Sigmoid colon (tissue), 7 donors: Measurements from ENCODE around the gene NPLOC4. TPM values are rescaled to one million over a fixed set of nuclear protein-coding genes. Genes with fewer than 3 reads are reported as not detected.

ENCODE experiments used
- DNase-seq: peaks from one replicate; pipeline ENCODE4 v3.0.0-alpha.2; 2019
- H3K27ac ChIP-seq, 4 donors: fragments of 200-600 bp; sonication (generic); one replicate each; pipeline ENCODE4 v1.5.1; 2016 to 2019; ENCODE audit warnings: mild to moderate bottlenecking in 1 of 4
- H3K27me3 ChIP-seq, 3 donors: fragments of 200-600 bp; sonication (generic); one replicate each; pipeline ENCODE4 v1.5.1; 2019; ENCODE audit warnings: mild to moderate bottlenecking in 1 of 3
- H3K36me3 ChIP-seq, 4 donors: fragments of 200-600 bp; sonication (generic); one replicate each; pipeline ENCODE4 v1.5.1; 2016 to 2019
- H3K4me1 ChIP-seq, 4 donors: fragments of 200-600 bp; sonication (generic); one replicate each; pipeline ENCODE4 v1.5.1; 2017 to 2019
- H3K4me3 ChIP-seq, 4 donors: fragments of 200-600 bp; sonication (generic); one replicate each; pipeline ENCODE4 v1.5.1; 2017 to 2019; ENCODE audit warnings: mild to moderate bottlenecking in 2 of 4, moderate library complexity in 1 of 4
- H3K9me3 ChIP-seq, 4 donors: fragments of 200-600 bp in 3 of 4; sonication (generic) in 3 of 4; one replicate each; pipeline versions ENCODE4 v1.5.1 to v1.6.1; 2013 to 2019
- CTCF ChIP-seq, 4 experiments: fragments of 450-650 bp in 3 of 4; fragments of 200-600 bp in 1 of 4; IDR thresholded peaks; one replicate each; pipeline ENCODE4 v1.5.1; 2016 to 2019; ENCODE audit warnings: antibody characterized with exemption in 4 of 4, mild to moderate bottlenecking in 3 of 4, moderate library complexity in 2 of 4
- EP300 ChIP-seq, 4 donors: sonication (generic); formaldehyde crosslinking; IDR thresholded peaks; one replicate each; pipeline ENCODE4 v1.6.1; 2017; ENCODE audit warnings: antibody characterized with exemption in 4 of 4
- POLR2A ChIP-seq, 2 donors: fragments of 450-650 bp; IDR thresholded peaks; one replicate each; pipeline ENCODE4 v1.6.1; 2016; ENCODE audit warnings: antibody characterized with exemption in 2 of 2, mild to moderate bottlenecking in 2 of 2, moderate library complexity in 2 of 2
- POLR2AphosphoS5 ChIP-seq, 4 donors: sonication (generic); formaldehyde crosslinking; IDR thresholded peaks; one replicate each; pipeline ENCODE4 v1.6.1; 2017; ENCODE audit warnings: antibody characterized with exemption in 4 of 4
- WGBS, 2 donors: extraction: QIAGEN DNeasy Blood & Tissue Kit; methylation state at CpG; one replicate each; pipeline ENCODE4 v1.1.7; 2013; 5-methylcytosine and 5-hydroxymethylcytosine counted together
- intact Hi-C: fragments of 100-400 bp; cut with DNase I; formaldehyde crosslinking; loops from one replicate; pipeline ENCODE4 v1.15.1; 2023
- polyA plus RNA-seq, 3 donors: library from polyadenylated mRNA; stranded (reverse); fragments of 200-250 nt; gene quantifications; one replicate each; pipeline ENCODE4 v1.2.3, GENCODE V29; 2013
- total RNA-seq, 4 donors: library from RNA; depleted of rRNA; stranded (reverse); fragments of >200 nt; gene quantifications; one replicate each; pipeline ENCODE4 v1.1.0, GENCODE V29; 2016
- donor health status: healthy with polysubstance abuse.
- donor health status: Bipolar disorder and iron deficiency.
- donor health status: healthy.

The NPLOC4 gene
- total and polyA plus RNA-seq, 7 donors = 19.8 to 59.7 (median 51.7) TPM

DNA sequence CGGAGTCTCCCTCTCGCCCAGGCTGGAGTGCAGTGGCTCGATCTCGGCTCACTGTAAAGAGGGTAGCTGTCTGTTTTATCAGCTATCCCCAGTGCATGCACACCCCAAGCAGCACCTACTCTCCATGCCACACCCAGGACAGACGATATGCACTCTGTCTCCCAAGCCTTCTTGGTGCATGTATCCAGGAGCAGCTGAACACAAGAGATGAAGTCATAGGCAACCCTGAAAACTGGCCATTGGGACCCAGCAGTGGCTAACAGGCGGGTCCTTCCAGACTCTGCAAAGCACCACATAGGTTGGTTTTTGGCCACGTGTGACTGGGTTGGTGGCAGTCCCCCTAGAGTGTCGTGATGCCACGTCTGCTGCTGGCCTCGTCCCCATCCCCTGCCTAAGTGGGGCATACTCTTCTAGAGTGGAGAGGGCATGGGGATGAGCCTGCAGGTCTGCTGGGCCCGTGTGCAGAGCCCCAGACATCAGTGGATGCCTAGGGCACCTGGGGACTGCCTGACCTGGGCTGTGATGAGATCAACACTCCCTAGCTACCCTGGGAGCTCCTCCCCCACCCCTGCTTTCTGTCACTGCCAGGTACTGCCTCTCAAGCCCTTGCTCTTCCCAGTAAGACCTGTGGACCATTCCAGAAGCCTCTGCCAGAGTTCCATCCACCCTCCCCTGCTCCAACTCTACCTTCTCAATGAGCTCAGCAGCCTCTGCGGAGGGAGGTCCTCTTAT lies 10.1 kb upstream of the NPLOC4 start:
- DNase-seq = no peak
- no peak for TF ChIP-seq POLR2A (IDR thresholded peaks at IDR 0.05)
- no peak for TF ChIP-seq POLR2AphosphoS5 (IDR thresholded peaks at IDR 0.05)
- no peak for TF ChIP-seq CTCF (IDR thresholded peaks at IDR 0.05)
- TF ChIP-seq EP300 (IDR thresholded peaks at IDR 0.05) = no peak
- Histone ChIP-seq H3K27me3 (peaks cover 29 to 53% (median 49%) of the 10 kb centered on the region in 3 donors), H3K36me3 (no peaks in the 10 kb centered on the region), H3K4me1 (no peaks in the 10 kb centered on the region), H3K27ac (no peak overlapping the region), H3K9me3 (peaks cover 0 to 6% (median 4%) of the 10 kb centered on the region in 4 donors), H3K4me3 (no peak overlapping the region)
- WGBS, 2 donors = 68 to 74% methylated on average over 12 of the region's 12 CpGs
- intact Hi-C loops = no loop called here

DNA sequence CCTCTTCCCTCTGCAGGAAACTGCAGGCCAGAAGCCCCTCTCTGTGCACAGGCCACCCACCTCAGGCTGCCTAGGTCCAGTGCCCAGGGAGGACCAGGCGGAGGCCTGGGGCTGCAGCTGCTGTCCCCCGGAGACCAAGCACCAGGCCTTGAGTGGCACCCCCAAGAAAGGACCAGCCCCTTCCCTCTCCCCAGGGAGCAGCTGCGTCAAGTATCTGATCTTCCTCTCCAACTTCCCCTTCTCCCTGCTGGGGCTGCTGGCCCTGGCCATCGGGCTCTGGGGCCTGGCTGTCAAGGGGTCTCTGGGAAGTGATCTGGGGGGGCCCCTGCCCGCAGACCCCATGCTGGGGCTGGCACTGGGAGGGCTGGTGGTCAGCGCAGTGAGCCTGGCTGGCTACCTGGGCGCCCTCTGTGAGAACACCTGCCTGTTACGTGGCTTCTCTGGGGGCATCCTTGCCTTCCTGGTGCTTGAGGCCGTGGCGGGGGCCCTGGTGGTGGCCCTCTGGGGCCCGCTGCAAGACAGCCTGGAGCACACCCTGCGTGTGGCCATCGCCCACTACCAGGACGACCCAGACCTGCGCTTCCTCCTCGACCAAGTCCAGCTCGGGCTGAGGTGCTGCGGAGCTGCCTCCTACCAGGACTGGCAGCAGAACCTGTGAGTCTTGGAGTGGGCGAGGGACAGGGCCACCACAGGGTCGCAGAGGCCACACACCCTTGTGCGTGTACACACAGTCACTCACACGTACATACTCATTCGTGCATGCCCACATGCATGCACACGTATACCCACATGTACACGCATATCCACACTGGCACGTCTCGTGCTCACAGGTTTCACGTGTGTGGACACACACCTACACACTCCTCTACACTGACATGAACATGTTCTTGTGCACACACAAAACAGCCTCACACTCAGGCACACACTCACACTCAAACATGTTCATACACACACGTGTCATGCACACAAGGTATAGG lies 8.4 kb upstream of the NPLOC4 start:
- 86 to 88% methylated on average over 29 of the region's 29 CpGs for WGBS, 2 donors
- TF ChIP-seq CTCF (IDR thresholded peaks at IDR 0.05) (no peak), POLR2AphosphoS5 (IDR thresholded peaks at IDR 0.05) (no peak), EP300 (IDR thresholded peaks at IDR 0.05) (no peak), POLR2A (IDR thresholded peaks at IDR 0.05) (no peak)
- H3K27ac ChIP-seq = no peak overlapping the region

DNA sequence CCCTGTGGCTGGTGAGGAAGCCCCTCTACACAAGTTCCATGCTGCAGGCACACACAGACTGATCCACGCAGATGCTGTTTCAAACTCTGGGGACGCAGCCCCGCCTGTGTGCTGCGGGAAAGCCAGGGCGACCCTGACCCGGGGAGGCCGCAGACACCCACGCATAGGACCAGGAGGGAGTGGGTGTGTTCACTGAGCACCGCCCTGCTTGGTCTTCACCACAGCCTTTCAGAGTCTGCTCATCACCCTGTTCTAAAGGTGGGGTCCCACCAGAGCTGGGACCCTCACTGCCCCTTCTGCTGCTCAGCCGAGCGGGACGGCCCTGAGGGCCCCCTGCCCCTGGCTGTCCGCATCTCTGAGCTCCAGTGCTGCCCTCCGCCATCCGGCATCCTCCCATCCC lies 7.6 kb upstream of the NPLOC4 start:
- intact Hi-C loops = no loop called here
- no peak overlapping the region for H3K27ac ChIP-seq
- H3K36me3 ChIP-seq = no peaks in the 10 kb centered on the region
- H3K27me3 ChIP-seq = peaks cover 18 to 27% (median 24%) of the 10 kb centered on the region in 3 donors
- DNase-seq = no peak
- H3K4me1 ChIP-seq = no peaks in the 10 kb centered on the region
- H3K9me3 ChIP-seq = peaks cover 0 to 6% (median 4%) of the 10 kb centered on the region in 4 donors
- WGBS, 2 donors = 93 to 95% methylated on average over 15 of the region's 15 CpGs
- no peak for TF ChIP-seq POLR2A (IDR thresholded peaks at IDR 0.05)
- TF ChIP-seq EP300 (IDR thresholded peaks at IDR 0.05) = no peak
- TF ChIP-seq POLR2AphosphoS5 (IDR thresholded peaks at IDR 0.05) = no peak
- H3K4me3 ChIP-seq = no peak overlapping the region

More for the DNA sequence above, 8.4 kb upstream of the NPLOC4 start:
- Histone ChIP-seq H3K27me3 (peaks cover 24 to 35% (median 32%) of the 10 kb centered on the region in 3 donors), H3K4me1 (no peaks in the 10 kb centered on the region), H3K4me3 (no peak overlapping the region), H3K36me3 (no peaks in the 10 kb centered on the region), H3K9me3 (peaks cover 0 to 6% (median 4%) of the 10 kb centered on the region in 4 donors)
- DNase-seq = no peak
- intact Hi-C loops = no loop called here

- no peak for DNase-seq
- Histone ChIP-seq H3K27me3 (peaks cover 0 to 2% (median 0%) of the 10 kb centered on the region in 3 donors), H3K27ac (no peak overlapping the region), H3K9me3 (no peaks in the 10 kb centered on the region), H3K4me3 (no peak overlapping the region), H3K4me1 (peaks cover 0 to 7% (median 4%) of the 10 kb centered on the region in 4 donors), H3K36me3 (no peaks in the 10 kb centered on the region)
- WGBS, 2 donors = 93 to 96% methylated on average over 15 to 17 of the region's 17 CpGs
- intact Hi-C loops = no loop called here
- TF ChIP-seq POLR2AphosphoS5 (IDR thresholded peaks at IDR 0.05) (no peak), CTCF (IDR thresholded peaks at IDR 0.05) (no peak), EP300 (IDR thresholded peaks at IDR 0.05) (no peak), POLR2A (IDR thresholded peaks at IDR 0.05) (no peak)
Observed at GRCh38 chr17:81641825-81642489, 5.0 kb upstream of the NPLOC4 start.
